ENCODE measurements around the gene MYO5B.
"Not testable (repeated sequence)": the region's sequence is repeated elsewhere in the genome, so short reads cannot be mapped to it uniquely, and the experiment has no call there.

MYO5B gene

DNA sequence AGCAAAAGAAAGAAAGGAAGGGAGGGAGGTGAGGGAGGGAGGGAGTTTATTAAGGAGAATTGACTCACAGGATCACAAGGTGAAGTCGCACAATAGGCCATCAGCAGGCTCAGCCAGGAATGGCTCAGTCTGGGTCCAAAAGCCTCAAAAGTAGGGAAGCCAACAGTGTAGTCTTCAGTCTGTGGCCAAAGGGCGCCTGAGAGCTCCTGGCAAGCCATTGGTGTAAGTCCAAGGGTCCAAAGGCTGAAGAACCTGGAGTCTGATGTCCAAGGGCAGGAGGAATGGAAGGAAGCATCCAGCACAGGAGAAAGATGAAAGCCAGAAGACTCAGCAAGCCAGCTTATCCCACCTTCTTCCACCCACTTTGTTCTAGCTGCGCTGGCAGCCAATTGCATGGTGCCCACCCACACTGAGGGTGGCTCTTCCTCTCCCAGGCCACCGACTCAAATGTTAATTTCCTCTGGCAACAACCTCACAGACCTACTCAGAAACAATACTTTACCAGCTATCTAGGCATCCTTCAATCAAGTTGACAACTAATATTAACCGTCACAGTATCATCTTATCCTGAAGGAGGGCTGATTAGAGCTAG lies 375.8 kb downstream of the MYO5B start:
- H3K36me3 ChIP-seq (ENCODE audit: control insufficient read depth, insufficient read depth, low read length) = no peaks in the 10 kb centered on the region
- H3K9me3 ChIP-seq (ENCODE audit: control insufficient read depth, insufficient read depth, low read length) = no peaks in the 10 kb centered on the region
- no peaks in the 10 kb centered on the region for H3K4me1 ChIP-seq (ENCODE audit: control insufficient read depth, insufficient read depth, low read length)
- H3K9ac ChIP-seq (ENCODE audit: low read depth, low read length) = no peak overlapping the region
- no peak overlapping the region for H3K4me3 ChIP-seq (ENCODE audit: low read depth, low read length)
- no peaks in the 10 kb centered on the region for H3K27me3 ChIP-seq (ENCODE audit: control insufficient read depth, insufficient read depth, low read length)

GRCh38 chr18:49817947-49818346 lies 377.0 kb downstream of the MYO5B start:
- no peaks in the 10 kb centered on the region for H3K36me3 ChIP-seq (ENCODE audit: control insufficient read depth, insufficient read depth, low read length)
- no peak overlapping the region for H3K4me3 ChIP-seq (ENCODE audit: low read depth, low read length)
- no peaks in the 10 kb centered on the region for H3K9me3 ChIP-seq (ENCODE audit: control insufficient read depth, insufficient read depth, low read length)
- no peaks in the 10 kb centered on the region for H3K4me1 ChIP-seq (ENCODE audit: control insufficient read depth, insufficient read depth, low read length)
- H3K27me3 ChIP-seq (ENCODE audit: control insufficient read depth, insufficient read depth, low read length) = no peaks in the 10 kb centered on the region
- no peak overlapping the region for H3K9ac ChIP-seq (ENCODE audit: low read depth, low read length)

DNA sequence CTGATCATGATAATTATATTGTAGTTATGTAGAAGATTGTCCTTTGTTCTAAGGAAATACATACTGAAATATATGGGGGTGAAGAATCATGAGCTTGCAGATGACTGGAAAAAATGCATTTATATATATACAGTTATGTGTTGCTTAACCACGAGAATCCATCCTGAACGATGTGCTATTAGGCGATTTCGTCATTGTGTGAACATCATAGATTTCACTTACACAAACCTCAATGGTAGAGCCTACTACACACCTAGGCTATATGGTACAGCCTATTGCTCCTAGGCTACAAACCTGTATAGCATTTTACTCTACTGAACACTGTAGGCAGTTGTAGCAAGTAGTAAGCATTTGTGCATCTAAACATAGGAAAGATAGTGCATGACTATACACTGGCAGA lies 379.0 kb downstream of the MYO5B start:
- no peak overlapping the region for H3K9ac ChIP-seq (ENCODE audit: low read depth, low read length)
- no peak overlapping the region for H3K4me3 ChIP-seq (ENCODE audit: low read depth, low read length)

DNA sequence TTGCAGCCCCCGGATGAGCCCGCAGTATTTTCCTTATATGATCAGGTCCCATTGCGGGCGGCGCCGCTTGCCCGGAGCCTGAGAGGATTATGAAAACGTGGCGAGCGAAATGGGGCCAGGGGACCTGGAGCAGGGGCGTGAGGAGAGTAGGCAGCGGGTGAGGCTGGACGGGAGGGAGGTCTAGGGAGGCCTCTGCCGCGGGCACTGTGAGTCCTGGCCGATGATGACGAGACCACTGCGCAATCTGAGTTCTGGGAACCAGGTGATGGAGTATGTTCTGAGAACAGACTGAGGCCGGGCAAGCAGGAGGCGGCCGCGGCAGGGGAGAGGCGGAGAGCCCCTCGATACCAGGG lies 380.8 kb downstream of the MYO5B start:
- Histone ChIP-seq H3K9me3 (ENCODE audit: control insufficient read depth, insufficient read depth, low read length) (peaks cover 9% of the 10 kb centered on the region), H3K27me3 (ENCODE audit: control insufficient read depth, insufficient read depth, low read length) (no peaks in the 10 kb centered on the region), H3K4me1 (ENCODE audit: control insufficient read depth, insufficient read depth, low read length) (peaks cover 14% of the 10 kb centered on the region), H3K4me3 (ENCODE audit: low read depth, low read length) (peak overlapping the region; percentile 77), H3K9ac (ENCODE audit: low read depth, low read length) (peak overlapping the region; percentile 50), H3K36me3 (ENCODE audit: control insufficient read depth, insufficient read depth, low read length) (no peaks in the 10 kb centered on the region)

More for the DNA sequence above, 379.0 kb downstream of the MYO5B start:
- Histone ChIP-seq H3K9me3 (ENCODE audit: control insufficient read depth, insufficient read depth, low read length) (no peaks in the 10 kb centered on the region), H3K4me1 (ENCODE audit: control insufficient read depth, insufficient read depth, low read length) (peaks cover 14% of the 10 kb centered on the region), H3K27me3 (ENCODE audit: control insufficient read depth, insufficient read depth, low read length) (no peaks in the 10 kb centered on the region), H3K36me3 (ENCODE audit: control insufficient read depth, insufficient read depth, low read length) (no peaks in the 10 kb centered on the region)

DNA sequence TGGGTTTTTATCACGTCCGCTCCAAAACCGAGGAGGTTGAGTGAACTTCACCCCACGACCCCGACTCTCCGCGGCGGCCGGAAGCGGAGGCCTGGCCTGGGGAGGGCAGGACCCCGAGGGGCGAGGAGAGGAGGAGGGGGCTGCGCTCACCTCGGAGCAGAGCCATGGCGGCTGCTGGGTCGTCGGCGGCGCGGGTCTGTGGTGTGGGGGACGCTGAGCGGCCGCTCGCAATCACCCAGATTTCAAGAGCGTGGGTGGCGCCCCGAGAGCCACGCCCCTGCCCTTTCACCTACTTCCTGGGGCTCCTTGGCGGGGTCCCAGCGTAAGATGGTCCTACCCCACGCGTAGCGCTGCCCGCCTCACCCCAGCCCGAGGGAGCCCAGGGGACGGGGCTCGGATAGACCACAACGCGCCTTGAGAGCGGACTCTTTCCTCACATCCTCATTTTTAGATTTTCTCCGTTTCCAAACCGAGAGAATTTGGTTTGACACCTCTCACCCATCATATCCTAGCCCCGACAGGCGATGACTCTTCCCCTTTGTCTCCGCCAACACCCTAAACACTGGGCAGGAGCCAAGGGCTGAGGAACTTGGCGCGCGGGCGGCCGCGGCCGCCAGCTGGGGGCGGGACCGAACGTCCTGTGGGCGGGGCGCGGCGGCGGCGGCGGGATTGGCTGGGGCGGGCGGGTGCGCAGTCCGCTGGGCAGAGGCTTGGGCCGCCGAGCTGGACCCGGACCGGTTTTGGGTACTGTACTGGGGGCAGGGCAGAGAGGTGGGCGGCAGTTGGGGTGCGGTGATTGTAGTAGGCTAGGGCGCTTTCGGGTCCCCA lies 381.4 kb downstream of the MYO5B start, which contains the start of gene ACAA2:
Gene ACAA2, minus strand, starts transcription at position 215 of the 828 bp plus-strand sequence. Its CDS starts 49 bp downstream, at position 166.
- peak within 1 kb of the TSS; percentile 91 for H3K4me3 ChIP-seq (ENCODE audit: low read depth, low read length)
- no peaks in the 10 kb centered on the region for H3K36me3 ChIP-seq (ENCODE audit: control insufficient read depth, insufficient read depth, low read length)
- H3K9me3 ChIP-seq (ENCODE audit: control insufficient read depth, insufficient read depth, low read length) = peaks cover 9% of the 10 kb centered on the region
- H3K4me1 ChIP-seq (ENCODE audit: control insufficient read depth, insufficient read depth, low read length) = peaks cover 14% of the 10 kb centered on the region
- H3K9ac ChIP-seq (ENCODE audit: low read depth, low read length) = peak within 1 kb of the TSS; percentile 90
- H3K27me3 ChIP-seq (ENCODE audit: control insufficient read depth, insufficient read depth, low read length) = no peaks in the 10 kb centered on the region

- Histone ChIP-seq H3K36me3 (ENCODE audit: control insufficient read depth, insufficient read depth, low read length) (no peaks in the 10 kb centered on the region), H3K4me1 (ENCODE audit: control insufficient read depth, insufficient read depth, low read length) (peaks cover 14% of the 10 kb centered on the region), H3K27me3 (ENCODE audit: control insufficient read depth, insufficient read depth, low read length) (no peaks in the 10 kb centered on the region), H3K9me3 (ENCODE audit: control insufficient read depth, insufficient read depth, low read length) (peaks cover 9% of the 10 kb centered on the region), H3K4me3 (ENCODE audit: low read depth, low read length) (peak overlapping the region; percentile 91), H3K9ac (ENCODE audit: low read depth, low read length) (peak overlapping the region; percentile 90)
These were observed 382.0 kb downstream of the MYO5B start for GRCh38 chr18:49813069-49813318.

DNA sequence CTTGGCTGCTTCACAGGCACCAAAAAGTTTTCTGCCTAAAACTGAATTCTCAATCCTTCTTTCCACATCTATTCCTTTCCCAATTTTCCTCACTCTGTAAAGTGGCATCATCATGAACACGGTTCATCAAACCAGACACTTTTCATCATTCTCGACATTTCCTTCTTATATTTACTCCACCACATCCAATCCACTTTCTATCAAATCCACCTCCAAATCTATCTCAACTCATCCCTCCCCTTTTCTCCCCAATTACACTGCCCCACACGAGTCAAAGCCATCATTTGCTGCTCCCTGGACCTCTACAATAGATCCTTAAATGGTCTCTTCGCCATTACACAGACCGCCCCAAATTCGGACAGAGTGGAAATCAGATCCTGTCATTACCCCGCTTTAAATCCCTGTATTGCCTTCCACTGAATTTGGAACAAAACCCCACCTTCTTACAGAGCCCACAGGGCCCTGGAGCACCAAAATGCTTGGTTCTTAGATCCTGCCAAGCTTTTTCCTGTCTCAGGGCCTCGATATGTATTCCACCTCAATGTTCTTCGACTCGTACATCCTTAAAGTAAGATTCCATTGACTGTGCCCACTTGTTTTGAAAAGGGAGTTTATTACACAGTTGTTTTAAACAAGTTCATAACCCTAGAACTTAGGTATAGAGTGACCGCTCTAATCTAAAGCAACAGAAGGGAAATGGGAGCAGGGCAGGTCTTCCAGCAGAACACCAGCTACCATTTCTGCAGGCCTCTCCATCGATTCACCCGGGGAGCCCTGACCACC lies 382.5 kb downstream of the MYO5B start:
- H3K4me3 ChIP-seq (ENCODE audit: low read depth, low read length) = peak overlapping the region; percentile 91
- peak overlapping the region; percentile 90 for H3K9ac ChIP-seq (ENCODE audit: low read depth, low read length)
- H3K4me1 ChIP-seq (ENCODE audit: control insufficient read depth, insufficient read depth, low read length) = peaks cover 14% of the 10 kb centered on the region
- H3K9me3 ChIP-seq (ENCODE audit: control insufficient read depth, insufficient read depth, low read length) = peaks cover 9% of the 10 kb centered on the region
- no peaks in the 10 kb centered on the region for H3K27me3 ChIP-seq (ENCODE audit: control insufficient read depth, insufficient read depth, low read length)
- no peaks in the 10 kb centered on the region for H3K36me3 ChIP-seq (ENCODE audit: control insufficient read depth, insufficient read depth, low read length)

- no peaks in the 10 kb centered on the region for H3K27me3 ChIP-seq (ENCODE audit: control insufficient read depth, insufficient read depth, low read length)
- H3K9ac ChIP-seq (ENCODE audit: low read depth, low read length) = no peak overlapping the region
- H3K36me3 ChIP-seq (ENCODE audit: control insufficient read depth, insufficient read depth, low read length) = no peaks in the 10 kb centered on the region
- peak overlapping the region; percentile 3 for H3K4me3 ChIP-seq (ENCODE audit: low read depth, low read length)
- H3K9me3 ChIP-seq (ENCODE audit: control insufficient read depth, insufficient read depth, low read length) = peaks cover 9% of the 10 kb centered on the region
- peaks cover 14% of the 10 kb centered on the region for H3K4me1 ChIP-seq (ENCODE audit: control insufficient read depth, insufficient read depth, low read length)
These were observed 383.6 kb downstream of the MYO5B start for GRCh38 chr18:49811151-49811938.

- not testable (repeated sequence) for H3K27me3 ChIP-seq (ENCODE audit: control insufficient read depth, insufficient read depth, low read length); H3K4me3 ChIP-seq (ENCODE audit: low read depth, low read length); H3K9me3 ChIP-seq (ENCODE audit: control insufficient read depth, insufficient read depth, low read length); H3K36me3 ChIP-seq (ENCODE audit: control insufficient read depth, insufficient read depth, low read length); H3K9ac ChIP-seq (ENCODE audit: low read depth, low read length)
- H3K4me1 ChIP-seq (ENCODE audit: control insufficient read depth, insufficient read depth, low read length) = peaks cover 14% of the 10 kb centered on the region
These were observed 386.3 kb downstream of the MYO5B start for GRCh38 chr18:49808553-49809191.

GRCh38 chr18:49804096-49804495 lies 390.9 kb downstream of the MYO5B start:
- Histone ChIP-seq H3K9ac (ENCODE audit: low read depth, low read length) (no peak overlapping the region), H3K9me3 (ENCODE audit: control insufficient read depth, insufficient read depth, low read length) (no peaks in the 10 kb centered on the region), H3K36me3 (ENCODE audit: control insufficient read depth, insufficient read depth, low read length) (peaks cover 4% of the 10 kb centered on the region), H3K27me3 (ENCODE audit: control insufficient read depth, insufficient read depth, low read length) (no peaks in the 10 kb centered on the region), H3K4me3 (ENCODE audit: low read depth, low read length) (no peak overlapping the region), H3K4me1 (ENCODE audit: control insufficient read depth, insufficient read depth, low read length) (no peaks in the 10 kb centered on the region)

DNA sequence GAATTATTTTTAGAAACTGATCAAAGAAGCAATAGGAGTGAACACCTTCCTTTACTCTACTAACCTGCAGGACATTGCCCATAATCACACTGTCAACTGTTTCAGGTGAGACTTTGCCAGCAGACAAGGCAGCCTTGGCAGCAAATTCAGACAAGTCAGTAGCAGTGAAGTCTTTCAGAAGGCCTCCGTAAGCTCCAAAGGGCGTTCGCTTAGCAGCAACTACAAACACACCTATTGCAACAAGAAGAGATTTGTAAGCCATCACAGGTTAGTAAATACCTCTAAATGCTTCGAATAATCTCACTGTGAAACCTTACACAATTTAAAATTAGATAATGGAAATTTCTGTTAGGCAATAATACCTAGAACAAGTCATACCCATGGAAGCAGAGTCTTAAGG lies 392.3 kb downstream of the MYO5B start:
- Histone ChIP-seq H3K9ac (ENCODE audit: low read depth, low read length) (no peak overlapping the region), H3K4me3 (ENCODE audit: low read depth, low read length) (no peak overlapping the region), H3K27me3 (ENCODE audit: control insufficient read depth, insufficient read depth, low read length) (no peaks in the 10 kb centered on the region), H3K4me1 (ENCODE audit: control insufficient read depth, insufficient read depth, low read length) (no peaks in the 10 kb centered on the region), H3K9me3 (ENCODE audit: control insufficient read depth, insufficient read depth, low read length) (no peaks in the 10 kb centered on the region), H3K36me3 (ENCODE audit: control insufficient read depth, insufficient read depth, low read length) (peaks cover 4% of the 10 kb centered on the region)

All from iPS-15b (cell line).